ENCODE measurements around the gene DYNLT1.
"Not testable (repeated sequence)": the region's sequence is repeated elsewhere in the genome, so short reads cannot be mapped to it uniquely, and the experiment has no call there.

Gene DYNLT1

DNA sequence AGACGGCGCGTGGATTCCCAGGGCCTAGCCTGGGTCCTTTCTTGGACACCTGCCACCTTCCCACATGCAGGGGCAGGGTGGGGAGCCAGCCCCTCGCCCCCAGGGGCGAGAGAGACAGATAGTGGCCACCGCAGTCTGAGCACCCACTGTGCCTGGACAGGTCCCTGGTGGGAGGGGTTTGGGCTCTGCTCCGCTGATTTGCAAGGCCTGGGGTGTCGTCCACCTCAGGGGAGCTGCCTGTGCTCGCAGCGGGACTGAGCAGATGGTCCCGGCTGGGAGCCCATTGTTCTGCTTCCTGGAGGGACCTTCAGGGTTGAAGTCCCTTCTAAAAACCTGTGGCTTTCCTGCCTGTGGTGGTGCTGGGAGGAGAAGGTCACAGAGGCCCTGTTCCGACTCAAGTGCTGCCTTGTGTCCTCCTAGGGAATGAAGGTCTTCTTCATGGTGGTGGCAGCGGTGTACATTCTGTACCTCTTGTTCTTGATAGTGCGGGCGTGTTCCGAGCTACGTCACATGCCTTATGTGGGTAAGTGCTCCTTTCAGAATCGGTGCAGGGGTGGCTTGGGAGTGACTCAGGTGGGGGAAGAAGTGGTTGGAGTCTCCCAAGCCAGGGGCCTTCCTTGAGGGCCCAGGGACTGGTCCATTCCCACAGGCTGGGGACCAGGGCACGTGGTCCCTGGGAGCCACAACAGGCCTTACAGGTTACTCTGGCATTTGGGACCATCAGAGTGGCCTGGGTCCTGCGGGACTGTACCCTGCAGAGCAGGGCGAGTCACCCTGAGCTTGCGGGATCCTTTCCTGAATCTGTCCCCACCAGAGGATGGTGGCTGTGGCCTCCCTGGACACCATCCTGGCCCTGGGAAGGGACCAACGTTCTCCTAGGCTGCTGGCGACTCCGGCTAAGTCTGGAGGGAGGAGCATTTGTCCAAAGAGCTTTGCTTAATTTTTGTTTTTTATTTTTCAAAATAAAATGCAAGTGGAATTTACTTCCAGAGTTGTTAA lies 19.6 kb downstream of the DYNLT1 start:
- peak in 1 of 58 donors; percentile 29 for DNase-seq

DNA sequence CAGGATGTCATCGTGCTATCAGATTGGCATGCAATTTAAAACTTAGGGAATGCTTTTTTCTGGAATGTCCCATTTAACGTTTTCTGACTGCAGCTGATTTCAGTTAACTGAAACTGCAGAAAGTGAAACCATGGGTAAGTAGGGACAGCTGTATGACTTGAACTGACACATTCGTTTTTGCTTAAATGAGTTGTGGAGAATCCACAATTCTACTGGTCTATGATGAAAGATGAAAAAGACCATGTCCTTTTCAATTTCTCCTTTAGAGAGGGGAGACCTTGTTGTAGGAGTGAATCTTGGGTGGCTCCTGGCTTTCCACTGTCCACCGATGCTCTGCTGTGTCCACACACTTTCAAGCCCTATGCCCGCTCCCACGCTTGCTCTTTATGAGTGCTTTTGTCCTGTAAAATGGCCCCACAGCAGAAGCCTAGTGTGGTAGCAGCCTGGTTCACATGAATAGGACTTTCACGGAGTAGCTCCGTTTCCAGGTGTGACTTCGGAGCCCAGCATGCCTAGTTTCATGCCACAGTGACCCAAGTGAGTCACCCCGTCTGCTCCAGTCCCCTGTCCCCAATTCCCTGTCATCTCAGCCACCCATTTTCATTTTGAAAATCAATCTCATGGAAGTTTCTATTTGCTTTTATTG lies 21.9 kb downstream of the DYNLT1 start:
- no peak for DNase-seq

DNA sequence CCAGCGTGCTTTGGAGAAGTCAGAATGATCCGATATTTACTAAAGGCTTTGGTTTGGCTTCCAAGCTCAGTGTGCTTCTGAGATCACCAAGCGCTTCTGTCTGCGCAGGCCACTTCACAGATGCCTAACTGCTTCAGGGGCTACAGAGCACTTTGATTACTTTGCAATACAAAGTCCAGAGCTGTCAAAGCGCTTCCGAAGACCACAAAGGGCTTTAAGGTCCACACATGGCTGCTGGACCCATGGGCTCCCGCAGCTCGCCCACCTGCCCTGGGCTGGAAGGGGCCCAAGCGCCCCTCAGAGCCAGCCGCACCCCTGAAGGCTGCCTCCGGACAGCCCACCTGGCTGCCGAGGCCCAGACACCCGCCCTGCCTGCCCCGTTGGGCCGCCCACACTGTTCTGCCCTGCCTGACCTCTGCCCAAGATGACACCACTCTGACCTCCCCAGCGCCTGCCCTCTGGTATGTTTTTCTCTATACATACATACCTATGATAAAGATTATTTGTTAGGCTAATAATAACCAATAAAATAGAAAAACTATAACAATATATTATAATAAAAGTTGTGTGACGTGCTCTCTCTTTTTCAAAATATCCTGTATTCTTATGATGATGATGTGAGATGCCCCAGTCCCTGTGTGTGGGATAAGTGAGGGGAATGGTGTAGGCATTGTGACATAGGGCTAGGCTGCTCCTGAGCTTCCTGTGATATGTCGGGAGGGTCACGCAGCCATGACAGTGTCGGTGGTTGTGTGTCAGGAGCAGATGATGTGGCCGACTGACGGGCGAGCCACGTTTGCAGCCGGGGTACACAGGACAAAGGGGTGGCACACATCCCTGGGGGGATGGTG lies 22.6 kb downstream of the DYNLT1 start:
- no peak for DNase-seq

DNA sequence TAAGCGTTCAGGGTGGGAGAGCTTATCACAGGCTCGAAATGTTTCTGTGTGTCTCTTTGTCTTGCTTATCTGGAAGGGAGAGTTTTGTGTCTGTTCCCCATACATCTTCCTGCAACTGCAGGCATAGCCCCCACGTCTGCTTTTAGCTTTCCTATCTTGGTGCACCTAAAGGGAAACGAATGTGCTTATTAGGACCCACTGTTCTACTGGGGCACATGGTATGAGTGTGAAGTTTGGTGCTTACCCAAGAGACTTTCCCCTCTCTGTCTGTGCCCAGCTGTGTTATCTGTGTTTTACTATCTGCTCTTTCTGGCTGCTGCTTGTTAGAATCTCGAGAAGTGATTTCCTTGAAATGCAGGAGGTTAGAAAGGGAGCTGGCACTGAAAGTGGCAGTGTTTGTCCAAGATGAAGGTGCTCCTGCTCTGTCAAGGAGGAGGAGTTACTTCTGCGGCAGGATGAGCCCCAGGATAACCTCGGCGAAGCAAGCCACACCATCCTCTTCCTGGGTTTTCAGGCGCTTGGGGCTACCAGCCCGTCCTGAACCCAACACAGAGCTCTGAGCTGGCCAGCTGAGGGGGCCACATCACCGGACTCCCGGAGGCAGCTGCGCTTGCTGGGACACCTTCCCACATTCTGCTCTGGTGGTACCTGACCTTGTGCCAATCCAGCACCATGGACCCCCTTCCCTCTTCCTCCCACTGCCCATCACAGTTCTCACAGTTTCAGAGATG lies 23.4 kb downstream of the DYNLT1 start:
- DNase-seq, result no peak

DNA sequence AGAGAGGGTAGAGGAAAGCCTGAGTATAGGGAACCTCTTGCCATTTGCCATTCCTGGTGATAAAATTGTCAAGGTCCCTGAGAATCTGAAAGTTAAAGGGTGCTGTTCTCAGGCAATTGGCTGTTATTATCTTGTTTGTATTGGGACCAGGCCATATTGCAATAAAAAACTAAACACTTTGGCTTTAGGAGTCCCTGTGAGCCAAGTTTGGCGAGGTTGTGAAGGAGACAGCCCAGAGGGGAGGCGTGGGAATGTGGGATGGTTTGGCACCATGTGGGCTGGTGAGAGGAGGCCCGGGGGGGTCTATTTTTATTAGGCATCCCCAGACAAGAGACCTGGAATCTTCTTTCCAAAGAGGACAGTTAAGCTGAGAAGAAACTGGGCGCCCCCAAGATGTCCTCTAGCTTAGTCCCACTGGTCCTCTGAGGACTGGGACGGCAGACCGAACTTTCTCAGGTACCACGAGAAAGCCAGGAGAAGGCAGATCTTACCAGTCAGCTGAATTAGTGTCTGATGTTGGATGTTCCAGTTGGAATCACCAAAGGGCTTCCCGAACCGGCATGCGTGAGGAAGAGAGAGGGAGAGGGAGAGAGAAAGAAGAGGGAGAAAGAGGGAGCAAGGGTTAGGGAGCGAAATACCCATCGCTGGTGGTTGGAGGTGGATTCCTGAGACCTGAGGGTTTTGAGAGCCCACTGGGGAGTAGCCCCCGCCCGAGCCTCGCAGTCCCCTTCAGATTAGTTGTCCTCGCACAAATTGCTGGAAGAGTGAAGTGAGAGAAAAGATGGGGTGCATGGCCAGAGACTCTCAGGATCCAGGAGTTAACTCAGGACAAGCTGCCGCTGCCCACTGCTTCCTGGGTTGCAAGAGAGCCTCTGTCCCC lies 24.4 kb downstream of the DYNLT1 start:
- DNase-seq, result no peak

DNA sequence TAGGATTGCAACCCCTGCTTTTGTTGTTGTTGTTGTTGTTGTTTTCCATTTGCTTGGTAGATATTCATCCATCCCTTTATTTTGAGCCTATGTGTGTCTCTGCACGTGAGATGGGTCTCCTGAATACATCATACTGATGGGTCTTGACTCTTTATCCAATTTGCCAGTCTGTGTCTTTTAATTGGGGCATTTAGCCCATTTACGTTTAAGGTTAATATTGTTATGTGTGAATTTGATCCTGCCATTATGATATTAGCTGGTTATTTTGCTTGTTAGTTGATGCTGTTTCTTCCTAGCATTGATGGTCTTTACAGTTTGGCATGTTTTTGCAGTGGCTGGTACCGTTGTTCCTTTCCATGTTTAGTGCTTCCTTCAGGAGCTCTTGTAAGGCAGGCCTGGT lies 26.3 kb downstream of the DYNLT1 start:
- DNase-seq, result not testable (repeated sequence)

DNA sequence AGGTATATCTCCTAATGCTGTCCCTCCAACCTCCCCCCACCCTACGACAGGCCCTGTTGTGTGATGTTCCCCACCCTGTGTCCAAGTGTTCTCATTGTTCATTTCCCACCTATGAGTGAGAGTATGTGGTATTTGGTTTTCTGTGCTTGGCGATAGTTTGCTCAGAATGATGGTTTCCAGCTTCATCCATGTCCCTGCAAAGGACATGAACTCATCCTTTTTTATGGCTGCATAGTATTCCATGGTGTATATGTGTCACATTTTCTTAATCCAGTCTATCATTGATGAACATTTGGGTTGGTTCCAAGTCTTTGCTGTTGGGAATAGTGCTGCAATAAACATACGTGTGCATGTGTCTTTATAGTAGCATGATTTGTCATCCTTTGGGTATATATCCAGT lies 29.9 kb downstream of the DYNLT1 start:
- not testable (repeated sequence) for DNase-seq

DNA sequence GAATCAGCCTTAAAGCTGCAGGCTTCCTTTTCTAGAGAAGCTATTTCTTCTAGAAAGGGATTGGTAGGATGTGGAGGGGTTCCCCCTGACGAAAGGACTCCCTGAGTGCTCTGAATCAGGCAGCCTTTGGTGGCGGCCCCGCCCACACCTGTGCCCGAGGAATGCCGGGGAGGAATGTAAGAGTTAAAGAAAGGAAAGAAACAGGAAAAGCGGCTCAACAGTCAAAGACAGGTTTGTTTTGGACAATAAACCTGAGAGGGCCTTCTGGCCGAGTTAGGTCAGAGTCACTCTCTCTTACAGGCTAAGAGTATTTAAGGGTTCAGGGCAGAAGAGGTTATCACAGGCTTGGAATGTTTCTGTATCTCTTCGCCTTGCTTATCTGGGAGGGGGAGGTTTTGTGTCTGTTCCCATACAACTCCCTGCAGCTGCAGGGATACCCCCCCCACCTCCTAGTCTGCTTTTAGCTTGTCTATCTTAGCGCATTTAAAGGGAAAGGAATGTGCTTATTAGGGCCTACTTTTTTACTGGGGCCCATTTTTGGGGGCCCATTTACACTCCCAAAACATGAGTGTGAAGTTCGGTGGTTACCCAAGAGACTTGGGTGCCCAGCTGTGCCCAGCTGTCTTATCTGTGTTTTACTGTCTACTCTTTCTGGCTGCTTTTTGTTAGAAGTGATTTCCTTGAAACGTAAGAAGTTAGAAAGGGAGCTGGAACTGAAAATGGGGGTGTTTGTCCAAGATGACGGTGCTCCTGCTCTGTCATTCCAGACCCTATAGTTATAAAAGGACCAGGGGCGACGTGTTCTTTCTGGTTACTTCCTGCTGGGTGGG lies 32.8 kb downstream of the DYNLT1 start:
- DNase-seq, result no peak

DNA sequence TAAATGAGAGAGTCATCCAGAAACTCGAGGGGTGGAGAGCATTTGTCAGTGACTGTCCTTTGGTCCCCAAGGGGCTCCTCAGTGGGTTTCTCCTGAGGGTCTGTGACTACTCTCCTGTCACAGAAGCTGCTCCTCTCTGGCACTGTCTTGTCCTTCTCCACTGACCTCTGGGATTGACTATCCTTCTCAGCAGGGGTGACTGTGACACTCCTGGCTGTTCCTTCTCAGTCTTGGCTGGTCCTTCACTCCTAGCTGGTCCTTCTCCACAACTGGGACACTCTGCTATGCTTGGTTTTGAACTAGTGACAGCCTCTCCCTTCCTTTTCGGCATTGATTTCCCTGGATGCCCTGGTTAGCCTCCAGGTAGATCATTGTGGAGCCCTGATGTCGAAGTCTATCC lies 33.5 kb downstream of the DYNLT1 start:
- DNase-seq, result no peak

DNA sequence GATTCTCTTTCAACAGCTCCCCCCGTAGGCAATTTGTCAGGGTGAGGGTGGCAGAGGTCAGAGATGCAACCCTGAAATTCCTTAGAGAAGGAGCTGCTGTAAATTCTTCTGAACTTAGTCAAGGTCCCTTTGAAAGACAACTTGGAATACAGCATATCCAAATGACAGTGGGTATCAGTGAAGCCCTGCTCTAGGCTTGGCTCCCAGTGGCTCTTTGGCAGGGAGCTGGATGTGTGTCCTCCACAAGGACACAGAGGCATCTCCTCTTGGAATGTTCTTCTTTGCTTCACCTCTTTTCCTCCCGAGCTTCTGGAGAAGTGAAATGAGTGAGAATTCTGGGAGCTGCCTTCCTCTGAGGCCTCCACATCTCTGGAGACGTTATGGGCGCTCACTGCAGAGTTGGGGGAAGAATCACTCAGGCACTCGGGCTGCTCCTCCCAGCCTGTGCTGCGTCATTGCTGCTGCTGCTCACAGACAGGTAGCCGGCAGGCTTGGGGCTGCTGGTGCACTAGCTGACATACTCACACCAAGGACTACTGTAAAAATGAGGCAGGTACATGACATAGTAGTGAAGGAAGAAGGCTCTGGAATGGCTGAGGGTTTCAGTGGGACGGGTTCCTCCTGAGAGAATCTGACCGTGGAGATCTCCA lies 34.1 kb downstream of the DYNLT1 start:
- no peak for DNase-seq

DNA sequence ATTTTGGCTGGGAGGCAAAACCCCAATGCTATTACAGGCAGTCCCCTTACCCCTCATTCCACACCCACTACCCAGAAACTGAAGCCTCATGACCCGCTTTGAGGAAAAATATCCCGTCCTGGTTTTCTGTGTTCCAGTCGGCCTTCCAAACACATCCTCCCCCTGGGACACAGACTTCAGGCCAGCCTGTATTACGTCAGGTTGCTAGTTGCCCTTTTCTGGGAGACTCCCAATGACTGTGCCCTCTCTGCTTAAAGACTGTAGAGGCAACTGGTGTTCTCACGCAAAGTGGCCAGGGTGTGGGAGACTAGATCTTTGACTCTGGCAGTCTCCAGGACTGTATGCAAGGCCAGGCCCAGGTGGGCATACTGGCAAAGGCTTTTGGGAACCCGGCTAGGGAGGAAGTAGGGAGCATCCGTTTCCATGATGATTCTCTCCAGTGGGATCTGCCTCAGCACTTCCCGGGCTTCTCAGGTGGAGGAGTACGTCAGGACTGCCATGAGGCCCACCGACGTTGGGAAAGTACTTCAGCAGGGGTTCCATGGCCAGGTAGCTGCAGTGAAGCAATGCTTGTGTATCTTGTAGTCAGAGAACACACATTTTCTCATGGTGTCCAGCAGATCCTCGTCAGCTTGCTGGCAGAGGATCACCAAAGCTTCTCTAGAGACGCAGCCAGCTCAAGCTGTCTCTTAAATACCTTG lies 34.9 kb downstream of the DYNLT1 start:
- no peak for DNase-seq

DNA sequence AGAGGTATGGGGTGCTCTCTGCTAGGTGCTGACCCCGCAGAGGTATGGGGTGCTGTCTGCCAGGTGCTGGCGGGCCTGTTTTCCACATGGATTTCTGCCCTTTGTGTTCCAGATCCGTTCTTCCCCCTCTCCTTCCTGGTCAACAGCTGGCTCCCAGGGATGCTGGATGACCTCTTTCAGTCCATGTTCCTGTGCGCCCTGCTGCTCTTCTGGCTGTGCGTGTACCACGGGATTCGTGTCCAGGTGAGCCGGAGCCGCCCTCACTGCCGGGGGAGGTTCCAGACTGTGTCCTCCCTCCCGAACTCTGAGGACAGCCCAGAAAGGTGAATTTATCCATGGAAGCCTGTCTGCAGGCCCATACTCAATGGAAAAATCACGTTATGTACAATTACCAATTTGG lies 36.3 kb downstream of the DYNLT1 start:
- no peak for DNase-seq

DNA sequence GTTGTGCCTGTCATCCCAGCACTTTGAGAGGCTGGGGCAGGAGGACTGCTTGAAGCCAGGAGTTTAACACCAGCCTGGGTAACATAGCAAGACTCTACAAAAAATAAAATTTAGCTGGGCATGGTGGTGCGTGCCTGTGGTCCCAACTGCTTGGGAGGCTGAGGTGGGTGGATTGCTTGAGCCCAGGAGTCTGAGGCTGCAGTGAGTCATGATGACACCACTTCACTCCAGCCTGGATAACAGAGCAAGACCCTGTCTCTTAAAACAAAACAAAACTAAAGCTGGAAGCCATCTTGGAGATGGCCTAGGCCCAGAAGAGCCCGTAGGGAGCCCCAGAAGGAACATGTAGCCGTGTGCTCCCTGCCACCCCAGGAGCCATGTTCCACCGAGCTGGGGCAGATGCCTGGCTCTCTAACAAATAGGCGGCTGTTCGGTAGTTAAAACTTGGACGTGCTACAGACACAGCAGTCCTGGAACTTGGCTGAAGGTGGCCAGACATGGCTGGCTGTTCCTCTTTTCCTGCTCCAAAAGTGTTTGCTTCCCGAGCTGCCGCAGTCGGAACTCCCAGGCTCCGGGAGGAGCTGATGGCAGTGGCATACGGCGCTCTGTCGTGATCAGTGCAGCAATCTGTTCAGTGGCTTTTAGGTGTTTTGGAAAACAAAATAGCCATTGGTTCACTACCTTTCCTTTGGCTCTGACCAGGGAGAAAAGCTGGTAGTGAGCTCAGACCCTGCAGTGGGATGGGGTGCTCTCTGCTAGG lies 37.0 kb downstream of the DYNLT1 start:
- peak in 5 of 58 donors; percentile 10 to 31 (median 14) for DNase-seq

DNA sequence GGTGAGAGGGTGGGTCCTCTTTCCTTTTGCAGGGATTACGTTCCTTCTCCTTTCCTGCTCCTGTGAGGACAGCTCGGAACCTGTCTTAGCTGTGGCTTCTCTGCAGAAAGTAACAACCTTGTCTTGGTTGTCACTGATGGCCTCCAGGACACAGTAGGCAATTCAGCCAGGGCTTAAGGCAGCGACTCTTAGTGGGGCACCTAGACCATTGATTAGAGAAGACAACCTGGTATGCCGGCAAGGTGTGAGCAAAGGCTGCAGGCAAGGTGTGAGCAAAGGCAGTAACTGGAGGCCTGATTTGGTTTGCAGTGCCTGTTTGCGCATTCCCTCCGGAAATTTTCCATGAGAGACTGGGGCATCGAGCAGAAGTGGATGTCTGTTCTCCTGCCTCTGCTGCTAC lies 37.6 kb downstream of the DYNLT1 start:
- DNase-seq, result no peak

DNA sequence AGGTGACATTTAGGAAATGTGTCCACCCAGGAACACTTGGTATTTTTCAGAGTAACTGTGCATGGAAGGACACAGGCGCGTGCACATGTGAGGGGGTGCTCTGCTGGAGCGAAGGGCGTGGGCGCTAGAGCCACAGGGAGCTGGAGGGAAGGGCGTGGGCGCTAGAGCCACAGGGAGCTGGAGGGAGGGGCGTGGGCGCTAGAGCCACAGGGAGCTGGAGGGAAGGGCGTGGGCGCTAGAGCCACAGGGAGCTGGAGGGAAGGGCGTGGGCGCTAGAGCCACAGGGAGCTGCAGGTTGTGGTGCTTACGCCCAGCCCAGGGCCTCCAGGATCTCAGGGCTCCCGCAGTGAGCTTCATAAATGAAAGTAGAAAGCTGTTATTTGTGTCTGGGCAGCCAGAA lies 38.5 kb downstream of the DYNLT1 start:
- not testable (repeated sequence) for DNase-seq

DNA sequence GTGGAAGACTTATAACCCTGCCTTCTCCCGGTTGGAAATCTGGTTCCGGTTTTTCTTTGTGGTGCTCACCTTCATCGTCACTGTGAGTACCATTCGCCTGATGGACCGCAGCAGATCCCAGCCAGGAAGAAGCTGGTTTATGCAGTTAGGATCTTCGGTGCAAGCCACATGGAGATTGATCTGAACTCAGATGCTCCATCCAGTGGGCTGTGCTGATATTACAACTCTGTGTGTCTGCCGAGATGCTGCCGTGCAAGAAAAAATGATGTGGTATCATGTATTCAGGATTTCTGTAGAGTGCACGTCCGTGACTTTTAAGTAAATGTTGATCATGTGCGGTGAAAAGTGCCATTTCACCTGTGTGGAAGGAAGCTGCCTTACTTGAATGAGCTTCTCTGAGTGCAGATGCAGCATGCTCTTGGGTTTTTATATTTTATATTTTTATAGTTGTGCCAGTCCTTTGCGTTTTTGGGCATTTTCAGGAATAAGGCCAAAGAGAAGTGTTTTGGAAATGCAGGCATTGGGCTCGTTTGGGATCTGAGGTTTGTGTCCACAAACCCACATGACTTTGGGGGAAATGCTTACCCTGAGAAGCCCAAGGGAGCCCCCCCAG lies 39.2 kb downstream of the DYNLT1 start:
- DNase-seq, result peak in 50 of 58 donors; percentile 9 to 79 (median 35)

DNA sequence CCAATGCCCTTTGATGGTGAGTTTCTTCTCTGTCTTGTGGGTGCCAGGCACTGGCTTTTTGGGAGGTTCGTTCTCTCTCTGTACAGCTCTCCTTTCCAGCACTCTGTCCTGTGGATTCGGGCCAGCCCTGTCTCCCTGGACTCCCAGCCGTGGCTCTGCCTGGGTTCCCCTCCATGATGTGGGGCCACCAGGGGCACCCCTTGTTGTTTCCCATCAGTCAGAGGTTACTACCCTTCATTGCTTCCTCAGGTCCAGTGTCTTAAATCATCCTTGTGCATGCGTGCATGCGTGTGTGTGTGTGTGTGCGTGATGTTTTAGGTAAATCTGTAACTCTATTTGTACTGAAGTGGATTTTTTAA lies 40.5 kb downstream of the DYNLT1 start:
- no peak for DNase-seq
